K562 (cell line): ENCODE data around the gene COL9A3. TPM values are rescaled to one million over a fixed set of nuclear protein-coding genes. Genes with fewer than 3 reads are reported as not detected.

ENCODE experiments used
- BRF2 ChIP-seq: IDR thresholded peaks from 3 replicates; pipeline ENCODE4 v1.6.1; 2011; ENCODE audit warnings: borderline replicate concordance, mild to moderate bottlenecking; ENCODE audit not compliant: insufficient read length, insufficient read depth
- CLOCK ChIP-seq: fragments of 250-450 bp; sonication (Bioruptor Pico); IDR thresholded peaks from 2 replicates; pipeline ENCODE4 v1.4.0; 2020; ENCODE audit warnings: mild to moderate bottlenecking, moderate library complexity, borderline replicate concordance
- E2F6 ChIP-seq, 2 experiments: IDR thresholded peaks; 2 replicates each; pipeline ENCODE4 v1.6.1; 2011; ENCODE audit warnings: borderline replicate concordance in 1 of 2, control low read depth in 1 of 2, low read depth in 1 of 2, low read length in 1 of 2, mild to moderate bottlenecking in 1 of 2, mixed read lengths in 1 of 2, moderate library complexity in 1 of 2; ENCODE audit not compliant: insufficient read depth in 1 of 2, insufficient read length in 1 of 2, poor library complexity in 1 of 2, severe bottlenecking in 1 of 2; ENCODE audit errors: extremely low read depth in 1 of 2
- ELF1 ChIP-seq: fragments of 200-800 bp; sonication (Bioruptor generic); IDR thresholded peaks from 2 replicates; pipeline ENCODE4 v1.6.1; 2016; ENCODE audit warnings: missing genetic modification characterization, missing compliant biosample characterization
- ELF4 ChIP-seq: fragments of 450-650 bp; formaldehyde crosslinking; IDR thresholded peaks from 2 replicates; pipeline ENCODE4 v1.4.0; 2022; ENCODE audit warnings: missing genetic modification characterization
- GTF2B ChIP-seq: IDR thresholded peaks from 2 replicates; pipeline ENCODE4 v1.6.1; 2011; ENCODE audit not compliant: insufficient read length; ENCODE audit errors: extremely low read depth
- HBP1 ChIP-seq: fragments of 450-650 bp; formaldehyde crosslinking; IDR thresholded peaks from 2 replicates; pipeline ENCODE4 v1.4.0; 2022; ENCODE audit warnings: missing genetic modification characterization
- L3MBTL2 ChIP-seq: fragments of 450-650 bp; IDR thresholded peaks from 2 replicates; pipeline ENCODE4 v1.6.1; 2016; ENCODE audit warnings: mild to moderate bottlenecking, moderate library complexity
- MBD2 ChIP-seq: sonication (generic); IDR thresholded peaks from 2 replicates; pipeline ENCODE4 v1.6.1; 2016; ENCODE audit warnings: low read depth, borderline replicate concordance
- MCM3 ChIP-seq: fragments of 450-650 bp; IDR thresholded peaks from 2 replicates; pipeline ENCODE4 v1.6.1; 2016
- NEUROD1 ChIP-seq: fragments of 150-350 bp; IDR thresholded peaks from 2 replicates; pipeline ENCODE4 v1.6.1; 2014; ENCODE audit warnings: borderline replicate concordance, low read length, low read depth; ENCODE audit not compliant: partially characterized antibody
- PML ChIP-seq: IDR thresholded peaks from 2 replicates; pipeline ENCODE4 v1.6.1; 2012; ENCODE audit warnings: low read length, inconsistent platforms
- RHOXF2B ChIP-seq: fragments of 250-450 bp; sonication (Bioruptor Pico); conservative IDR thresholded peaks from 2 replicates; pipeline ENCODE4 v1.5.1; 2021
- SLC30A9 ChIP-seq: fragments of 250-450 bp; sonication (Bioruptor Pico); IDR thresholded peaks from 2 replicates; pipeline ENCODE4 v1.8.0; 2022; ENCODE audit warnings: mild to moderate bottlenecking, moderate library complexity
- SP2 ChIP-seq: IDR thresholded peaks from 2 replicates; pipeline ENCODE4 v1.6.1; 2011; ENCODE audit warnings: mild to moderate bottlenecking, low read depth, low read length, moderate library complexity; ENCODE audit not compliant: poor library complexity, severe bottlenecking; ENCODE audit errors: extremely low read depth
- TBP ChIP-seq: optimal IDR thresholded peaks from 2 replicates; pipeline ENCODE3; 2011; ENCODE audit warnings: low read depth, low read length, improper control_type of control experiment
- ZBTB12 ChIP-seq: fragments of 250-450 bp; sonication (Bioruptor Pico); IDR thresholded peaks from 2 replicates; pipeline ENCODE4 v1.4.0; 2020
- ZEB2 ChIP-seq: fragments of 450-650 bp; IDR thresholded peaks from 2 replicates; pipeline ENCODE4 v1.6.1; 2016
- ZSCAN32 ChIP-seq: fragments of 450-650 bp; formaldehyde crosslinking; IDR thresholded peaks from 2 replicates; pipeline ENCODE4 v1.4.0; 2020; ENCODE audit warnings: mild to moderate bottlenecking, moderate library complexity
- polyA plus RNA-seq, 8 experiments: library from polyadenylated mRNA; depleted of rRNA in 4 of 8; stranded (reverse) in 5 of 8; unstranded in 3 of 8; fragments of >200 nt; fragmentation: Nextera tagmentation in 2 of 8; fragmentation: Illumina TruSeq in 1 of 8; extraction: Ambion mirVana in 2 of 8; extraction: Trizol in 1 of 8; gene quantifications; 2 replicates each; pipeline versions ENCODE4 v1.2.1 to v1.2.3, GENCODE V29; 2011 to 2014; ENCODE audit warnings: inconsistent platforms in 1 of 8, missing spikeins in 1 of 8
- total RNA-seq, 7 experiments: library from RNA; depleted of rRNA in 6 of 7; stranded (reverse); fragments of >200 nt in 6 of 7; fragmentation: Illumina TruSeq in 2 of 7; extraction: Trizol in 2 of 7; gene quantifications; 2 replicates each; pipeline versions ENCODE4 v1.2.1 to v1.2.3, GENCODE V29; 2011 to 2021; ENCODE audit warnings: low replicate concordance in 1 of 7

The COL9A3 gene
- total and polyA plus RNA-seq, 9 of the 15 experiments (the other 6 are each of a cell fraction or from before 2014, with no cell fraction given), result 0.14 to 3.6 (median 0.88) TPM; not detected in 1

- TF ChIP-seq HBP1 (CRISPR knock-in tag) (0 out of 2 replicates have a peak, but pooled peaks have one; percentile 37), SP2 (peak; percentile 21), CLOCK (CRISPR knock-in tag) (no peak), ZSCAN32 (CRISPR knock-in tag) (0 out of 2 replicates have a peak, but pooled peaks have one; percentile 17), L3MBTL2 (0 out of 2 replicates have a peak, but pooled peaks have one; percentile 4), PML (peak; percentile 69; the same call in 1 of the 2 replicates), RHOXF2B (no peak), ZBTB12 (CRISPR knock-in tag) (0 out of 2 replicates have a peak, but pooled peaks have one; percentile 10), MBD2 (peak; percentile 90), MCM3 (no peak), NEUROD1 (peak; percentile 9), GTF2B (no peak), SLC30A9 (CRISPR knock-in tag) (no peak), TBP (peak; percentile 45), E2F6 (IDR thresholded peaks at IDR 0.05; ENCODE audit: borderline replicate concordance in 1 of 2, extremely low read depth in 1 of 2, insufficient read depth in 1 of 2, insufficient read length in 1 of 2, low read depth in 1 of 2, low read length in 1 of 2, poor library complexity in 1 of 2, severe bottlenecking in 1 of 2) (peak in 1 of 2 experiments; percentile 79), BRF2 (no peak), ELF1 (tag) (peak; percentile 84), ZEB2 (no peak), ELF4 (CRISPR knock-in tag) (peak; percentile 79)
Measured at GRCh38 chr20:62794007-62794724, 22.7 kb upstream of the COL9A3 start (continued).
